Activated T-helper 1 cell treated with anti-CD3 and anti-CD28 coated beads, Interleukin-12 subunit alpha, Interleukin-12 subunit beta, Interleukin-2, Interleukin-4 antibody, amounts not matched to agents 30 ng/mL and 10 ng/mL and 1 ng/mL, durations not matched to agents 14 hours and 24 hours and 36 hours (primary cell): ENCODE measurements around the gene CLDN16. TPM values are rescaled to one million over a fixed set of nuclear protein-coding genes. Genes with fewer than 3 reads are reported as not detected.

Experiments used
- DNase-seq: peaks from one replicate; pipeline ENCODE4 v3.0.0; 2021; ENCODE audit warnings: low spot score
- H3K27ac Mint-ChIP-seq: one replicate; pipeline ENCODE4 v1.8.0; 2021; ENCODE audit warnings: mild to moderate bottlenecking, mixed read lengths
- H3K27me3 Mint-ChIP-seq: one replicate; pipeline ENCODE4 v1.8.0; 2022; ENCODE audit warnings: mild to moderate bottlenecking, moderate library complexity, mixed read lengths; ENCODE audit not compliant: insufficient read depth
- H3K36me3 Mint-ChIP-seq: one replicate; pipeline ENCODE4 v1.8.0; 2021; ENCODE audit warnings: low read depth, mixed read lengths
- H3K4me1 Mint-ChIP-seq: one replicate; pipeline ENCODE4 v1.8.0; 2021; ENCODE audit warnings: low read depth, mixed read lengths
- H3K4me3 Mint-ChIP-seq: one replicate; pipeline ENCODE4 v1.8.0; 2021; ENCODE audit warnings: mild to moderate bottlenecking, moderate library complexity, mixed read lengths
- H3K9me3 Mint-ChIP-seq: one replicate; pipeline ENCODE4 v1.8.0; 2021; ENCODE audit warnings: mixed read lengths
- intact Hi-C: fragments of 100-400 bp; cut with micrococcal nuclease; formaldehyde crosslinking; loops from one replicate; pipeline ENCODE4 v1.15.1; 2024
- total RNA-seq: library from RNA; stranded (reverse); gene quantifications from 2 replicates; pipeline ENCODE4 v1.2.3, GENCODE V29; 2022

The CLDN16 gene
- total RNA-seq, 1 donor from 2014 or later, result not detected

DNA sequence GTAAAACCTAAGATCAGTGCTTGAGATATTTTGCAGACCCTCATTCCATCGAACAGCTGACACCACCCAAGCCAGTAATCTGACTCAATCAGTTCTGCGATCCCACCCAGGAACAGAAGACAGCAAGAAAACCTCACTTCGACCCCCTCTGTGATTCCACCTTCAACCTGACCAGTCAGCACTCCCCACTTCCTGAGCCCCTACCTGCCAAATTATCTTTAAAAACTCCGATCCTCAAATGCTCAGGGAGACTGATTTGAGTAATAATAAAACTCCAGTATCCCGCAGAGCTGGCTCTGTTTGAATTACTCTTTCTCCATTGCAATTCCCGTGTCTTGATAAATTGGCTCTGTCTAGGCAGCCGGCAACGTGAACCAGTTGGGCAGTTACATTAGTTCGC, 25.7 kb upstream of the CLDN16 start:
- no peaks in the 10 kb centered on the region for H3K9me3 Mint-ChIP-seq
- no peak for DNase-seq
- peaks cover 4% of the 10 kb centered on the region for H3K27me3 Mint-ChIP-seq
- no peaks in the 10 kb centered on the region for H3K36me3 Mint-ChIP-seq
- intact Hi-C loops, result no loop called here
- no peaks in the 10 kb centered on the region for H3K4me1 Mint-ChIP-seq
- H3K4me3 Mint-ChIP-seq, result no peak overlapping the region
- no peak overlapping the region for H3K27ac Mint-ChIP-seq

DNA sequence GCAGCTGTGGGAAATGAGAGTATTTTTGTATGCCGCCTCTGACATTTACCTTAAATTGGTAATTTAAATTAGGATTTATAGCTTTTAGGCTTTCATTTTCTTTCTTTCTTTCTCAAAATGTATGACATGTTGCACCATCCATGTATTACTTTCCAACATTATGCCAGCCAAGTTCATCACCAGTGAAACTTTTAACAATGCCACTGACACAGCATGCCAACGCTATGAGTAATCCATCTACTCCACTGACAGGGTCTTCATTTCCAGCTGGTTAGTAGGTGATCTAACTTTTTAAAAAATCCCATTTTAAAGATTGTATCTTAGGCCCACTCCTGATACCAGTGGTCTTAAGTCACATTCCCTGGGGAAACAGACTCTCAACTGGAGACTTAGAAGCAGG, 21.8 kb upstream of the CLDN16 start:
- DNase-seq, result no peak
- Mint-ChIP-seq H3K27ac (no peak overlapping the region), H3K36me3 (no peaks in the 10 kb centered on the region), H3K9me3 (no peaks in the 10 kb centered on the region), H3K4me1 (no peaks in the 10 kb centered on the region), H3K4me3 (no peak overlapping the region), H3K27me3 (peaks cover 2% of the 10 kb centered on the region)
- intact Hi-C loops, result no loop called here

DNA sequence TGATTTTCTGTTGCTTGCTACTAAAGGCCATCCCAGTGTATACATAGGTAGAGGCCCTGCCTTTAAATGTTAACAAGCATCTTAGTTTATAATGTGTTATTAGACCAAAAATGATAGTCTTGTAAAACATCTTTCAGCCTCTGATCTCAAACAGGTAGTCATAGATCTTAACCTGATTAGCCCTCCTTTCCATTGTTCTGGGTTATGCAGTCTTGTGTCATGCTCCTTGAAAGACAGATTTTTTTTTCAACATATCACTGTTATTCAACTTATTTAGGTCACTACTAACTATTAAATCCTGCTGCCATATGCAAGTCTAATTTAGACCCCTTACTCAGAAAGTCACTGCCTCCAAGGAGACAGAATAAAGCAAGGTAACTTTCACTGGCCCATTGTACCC, 19.1 kb upstream of the CLDN16 start:
- Mint-ChIP-seq H3K27ac (no peak overlapping the region), H3K27me3 (peaks cover 4% of the 10 kb centered on the region), H3K4me3 (no peak overlapping the region), H3K4me1 (no peaks in the 10 kb centered on the region), H3K36me3 (no peaks in the 10 kb centered on the region), H3K9me3 (no peaks in the 10 kb centered on the region)
- DNase-seq, result no peak
- intact Hi-C loops, result no loop called here

DNA sequence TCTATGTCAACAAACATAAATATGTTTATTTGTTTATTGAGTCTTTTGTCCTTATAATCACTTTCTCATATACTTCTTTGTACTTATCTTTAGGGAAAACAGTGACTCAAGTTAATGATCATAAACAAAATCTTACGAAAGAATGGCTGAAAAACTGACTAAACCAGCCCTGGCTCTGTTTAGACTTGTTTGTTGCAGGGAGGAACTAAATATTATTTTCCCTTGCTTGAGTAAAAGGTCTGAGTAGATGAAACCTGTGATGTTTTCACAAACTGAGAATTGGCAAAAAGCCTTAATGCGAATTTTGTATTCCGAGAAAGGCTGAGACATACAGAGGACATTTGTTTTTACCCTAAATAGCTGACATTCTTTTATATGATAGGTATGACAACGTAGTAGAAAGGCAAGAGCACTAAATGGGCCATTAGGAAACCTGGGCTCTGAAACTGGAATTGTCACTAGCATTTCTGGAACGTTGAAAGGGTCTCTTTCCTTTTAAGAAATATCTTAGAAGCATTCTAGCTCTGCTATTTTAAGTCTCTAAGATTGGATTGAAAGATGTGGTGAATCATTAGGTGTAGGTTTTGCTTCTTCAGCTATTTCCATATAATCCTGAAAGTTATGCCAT, 18.2 kb upstream of the CLDN16 start:
- no peak for DNase-seq
- H3K9me3 Mint-ChIP-seq, result no peaks in the 10 kb centered on the region
- H3K36me3 Mint-ChIP-seq, result no peaks in the 10 kb centered on the region
- H3K4me3 Mint-ChIP-seq, result no peak overlapping the region
- intact Hi-C loops, result no loop called here
- peaks cover 4% of the 10 kb centered on the region for H3K27me3 Mint-ChIP-seq
- H3K27ac Mint-ChIP-seq, result no peak overlapping the region
- H3K4me1 Mint-ChIP-seq, result no peaks in the 10 kb centered on the region

DNA sequence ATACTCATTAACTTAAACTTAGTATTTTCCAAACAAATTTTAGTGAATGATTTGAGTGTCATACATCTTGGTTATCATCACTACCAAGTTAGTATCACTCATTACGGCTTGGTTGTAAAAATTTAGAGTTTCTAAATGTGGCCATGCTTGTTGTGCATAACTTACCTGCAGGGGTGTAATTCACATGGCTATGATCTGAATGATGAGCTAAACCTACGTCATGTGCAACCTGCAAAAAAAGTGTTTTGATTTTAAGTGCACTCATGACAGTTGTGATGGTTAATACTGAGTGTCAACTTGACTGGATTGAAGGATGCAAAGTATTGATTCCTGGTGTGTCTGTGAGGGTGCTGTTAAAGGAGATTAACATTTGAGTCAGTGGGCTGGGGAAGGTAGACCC, 17.6 kb upstream of the CLDN16 start:
- H3K27ac Mint-ChIP-seq, result no peak overlapping the region
- peaks cover 4% of the 10 kb centered on the region for H3K27me3 Mint-ChIP-seq
- H3K4me1 Mint-ChIP-seq, result no peaks in the 10 kb centered on the region
- intact Hi-C loops, result no loop called here
- H3K36me3 Mint-ChIP-seq, result no peaks in the 10 kb centered on the region
- no peaks in the 10 kb centered on the region for H3K9me3 Mint-ChIP-seq
- no peak for DNase-seq
- H3K4me3 Mint-ChIP-seq, result no peak overlapping the region

DNA sequence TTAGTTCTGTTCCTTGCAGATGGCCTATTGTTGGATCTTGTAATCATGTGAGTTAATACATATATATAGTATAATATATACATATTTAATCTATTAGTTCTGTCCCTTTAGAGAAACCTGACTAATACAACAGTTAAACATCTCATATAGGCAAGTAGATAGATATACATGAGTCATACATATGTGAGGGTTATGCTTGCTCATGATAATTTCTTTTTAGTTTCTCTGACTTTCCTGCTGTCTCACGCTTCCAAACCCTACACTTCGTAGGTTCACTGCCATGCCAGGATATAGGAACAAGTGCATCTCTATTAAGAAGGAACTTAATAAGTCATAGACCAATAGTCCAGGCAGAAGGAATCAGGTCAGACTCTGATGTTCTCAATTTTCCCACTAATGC, 16.8 kb upstream of the CLDN16 start:
- H3K9me3 Mint-ChIP-seq, result no peaks in the 10 kb centered on the region
- no peak for DNase-seq
- no peak overlapping the region for H3K27ac Mint-ChIP-seq
- H3K36me3 Mint-ChIP-seq, result no peaks in the 10 kb centered on the region
- H3K4me3 Mint-ChIP-seq, result no peak overlapping the region
- intact Hi-C loops, result no loop called here
- peaks cover 10% of the 10 kb centered on the region for H3K27me3 Mint-ChIP-seq
- H3K4me1 Mint-ChIP-seq, result no peaks in the 10 kb centered on the region

DNA sequence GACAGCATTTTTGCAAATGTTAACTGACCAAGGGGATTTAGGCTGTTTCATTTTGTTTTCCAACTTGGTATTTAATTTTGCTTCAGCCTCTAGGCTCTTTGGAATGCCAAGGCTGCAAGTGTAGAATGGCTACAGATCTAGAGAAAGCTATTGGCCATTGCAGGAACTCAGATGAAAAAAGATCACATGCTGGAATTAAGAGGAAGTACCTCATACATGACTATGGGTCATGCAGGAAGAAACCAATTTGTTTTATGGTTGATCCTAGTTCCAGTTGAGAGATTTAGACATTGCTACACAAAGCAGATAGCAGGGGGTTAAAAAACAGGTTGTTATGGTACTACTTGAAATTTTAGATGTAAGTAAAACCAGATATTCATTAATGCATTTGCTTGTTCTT, 12.7 kb upstream of the CLDN16 start:
- Mint-ChIP-seq H3K36me3 (no peaks in the 10 kb centered on the region), H3K9me3 (no peaks in the 10 kb centered on the region), H3K27ac (no peak overlapping the region), H3K4me1 (no peaks in the 10 kb centered on the region), H3K4me3 (no peak overlapping the region), H3K27me3 (peaks cover 10% of the 10 kb centered on the region)
- intact Hi-C loops, result no loop called here
- DNase-seq, result no peak

DNA sequence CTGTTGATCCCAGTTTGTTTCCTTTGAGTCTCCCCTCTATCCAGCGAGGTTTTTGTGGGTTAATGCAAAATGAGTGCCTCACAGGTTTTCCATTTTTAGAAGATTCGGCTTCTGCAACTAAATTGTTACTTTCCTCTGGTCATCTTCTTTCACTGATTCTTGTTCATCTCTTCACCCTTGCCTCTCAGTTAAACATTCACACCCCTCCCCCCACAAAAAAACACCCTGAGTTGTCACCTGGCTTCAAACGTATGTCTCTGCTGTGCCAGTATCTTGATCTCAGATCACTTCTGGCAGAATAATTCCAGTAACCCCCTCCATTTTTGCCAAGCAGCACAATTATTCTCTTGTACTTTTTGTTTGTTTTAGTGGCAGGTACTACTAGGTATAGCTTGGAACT, 12.3 kb upstream of the CLDN16 start:
- no peak for DNase-seq
- Mint-ChIP-seq H3K27me3 (peaks cover 10% of the 10 kb centered on the region), H3K27ac (no peak overlapping the region), H3K4me3 (no peak overlapping the region), H3K4me1 (no peaks in the 10 kb centered on the region), H3K36me3 (no peaks in the 10 kb centered on the region), H3K9me3 (no peaks in the 10 kb centered on the region)
- intact Hi-C loops, result no loop called here

DNA sequence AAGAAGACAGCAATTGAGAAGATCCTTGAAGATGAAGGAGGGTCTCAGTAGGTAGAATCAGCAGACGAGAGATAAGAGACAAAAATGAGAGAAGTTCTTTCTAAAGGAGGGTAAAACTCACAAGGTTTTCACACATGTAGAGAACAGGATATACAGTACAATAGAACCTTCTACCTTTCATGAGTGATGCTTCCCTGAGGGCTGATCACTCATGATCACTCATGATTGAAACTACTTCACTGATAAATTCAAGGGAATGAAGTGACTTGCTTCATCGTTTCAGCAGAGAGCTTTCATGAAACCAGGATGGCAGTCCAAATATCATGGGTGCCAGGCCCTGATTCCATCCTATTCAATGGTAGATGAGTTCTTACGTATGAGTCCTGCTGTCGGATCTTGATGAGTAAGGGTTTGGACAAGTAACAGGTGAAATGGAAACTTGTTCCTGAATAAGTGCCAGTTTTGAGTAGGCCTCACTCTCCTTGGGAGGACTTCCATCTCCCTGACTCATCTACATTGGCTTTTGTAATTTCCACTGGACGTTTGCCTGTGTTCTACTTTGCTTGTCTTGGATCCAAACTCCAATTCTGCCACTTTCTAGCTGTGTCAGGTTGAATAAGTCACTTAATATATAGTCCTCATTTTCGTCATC, 9.6 kb upstream of the CLDN16 start:
- Mint-ChIP-seq H3K27ac (no peak overlapping the region), H3K9me3 (no peaks in the 10 kb centered on the region), H3K4me1 (no peaks in the 10 kb centered on the region), H3K27me3 (peaks cover 6% of the 10 kb centered on the region), H3K4me3 (no peak overlapping the region), H3K36me3 (no peaks in the 10 kb centered on the region)
- intact Hi-C loops, result no loop called here
- DNase-seq, result no peak

DNA sequence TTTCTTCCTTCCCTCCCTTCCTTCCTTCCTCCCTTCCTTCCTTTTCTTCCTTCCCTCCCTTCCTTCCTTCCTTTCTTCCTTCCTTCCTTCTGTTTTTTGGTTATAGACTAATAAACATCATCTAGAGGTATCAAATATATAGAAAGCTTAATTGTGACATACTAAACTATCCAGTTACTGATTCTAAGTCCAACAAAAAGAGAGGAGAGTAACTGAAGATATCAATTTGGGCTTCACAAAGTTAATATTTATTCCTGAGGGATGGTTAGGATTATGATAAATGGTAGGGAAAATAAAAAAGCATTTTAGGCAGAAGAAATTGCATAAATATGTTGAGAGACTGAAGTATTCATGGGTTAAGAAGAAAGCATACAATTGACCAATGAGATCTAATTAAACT, 7.8 kb upstream of the CLDN16 start:
- Mint-ChIP-seq H3K27me3 (peaks cover 6% of the 10 kb centered on the region), H3K36me3 (no peaks in the 10 kb centered on the region), H3K27ac (no peak overlapping the region), H3K4me3 (no peak overlapping the region), H3K4me1 (no peaks in the 10 kb centered on the region), H3K9me3 (no peaks in the 10 kb centered on the region)
- DNase-seq, result no peak
- intact Hi-C loops, result loop anchor here (5.0 kb wide), 1 partner anchor 317 kb away; no protein-coding TSS in a partner anchor

DNA sequence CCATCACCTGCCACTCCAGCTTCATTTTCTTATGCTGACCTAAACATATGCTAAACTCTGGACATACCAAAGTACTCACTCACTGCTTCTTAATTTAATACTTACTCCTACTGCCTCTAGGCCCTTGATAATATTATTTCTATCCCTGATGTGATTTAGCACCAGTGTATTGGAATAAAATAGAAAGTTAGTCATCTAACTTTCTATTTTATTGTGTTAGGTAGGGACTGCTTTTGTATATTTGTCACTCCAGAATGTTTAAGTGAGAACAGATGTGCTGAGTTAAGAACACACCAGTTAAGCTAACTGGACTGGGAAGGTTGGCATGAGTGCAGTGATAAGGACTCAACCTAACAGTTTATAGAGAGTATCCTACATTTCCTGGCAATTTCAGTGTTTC, 6.5 kb upstream of the CLDN16 start:
- no peak overlapping the region for H3K27ac Mint-ChIP-seq
- no peaks in the 10 kb centered on the region for H3K4me1 Mint-ChIP-seq
- H3K27me3 Mint-ChIP-seq, result no peaks in the 10 kb centered on the region
- DNase-seq, result no peak
- no peak overlapping the region for H3K4me3 Mint-ChIP-seq
- no peaks in the 10 kb centered on the region for H3K36me3 Mint-ChIP-seq
- H3K9me3 Mint-ChIP-seq, result no peaks in the 10 kb centered on the region
- intact Hi-C loops, result loop anchor here (5.0 kb wide), 1 partner anchor 316 kb away; no protein-coding TSS in a partner anchor

DNA sequence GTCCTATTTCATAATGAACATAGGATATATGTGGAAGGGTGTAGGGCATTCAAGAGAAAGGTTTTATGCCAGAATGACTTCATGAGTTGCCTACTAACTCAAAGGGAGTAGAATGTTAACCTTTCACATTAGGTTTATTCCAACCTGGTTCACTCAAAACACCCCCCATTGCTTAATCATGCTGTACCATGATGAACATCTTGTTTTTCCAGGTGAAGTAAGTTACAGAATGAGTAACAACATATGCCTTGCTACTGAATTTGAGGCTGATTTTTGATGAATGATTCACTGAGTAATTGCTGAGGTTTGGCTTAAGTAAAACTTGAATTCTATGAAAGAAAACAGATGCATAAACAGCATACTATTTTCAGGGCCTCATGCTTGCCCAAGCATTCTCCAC, 5.9 kb upstream of the CLDN16 start:
- H3K36me3 Mint-ChIP-seq, result no peaks in the 10 kb centered on the region
- no peaks in the 10 kb centered on the region for H3K4me1 Mint-ChIP-seq
- intact Hi-C loops, result loop anchor here (5.0 kb wide), 1 partner anchor 315 kb away; no protein-coding TSS in a partner anchor
- no peak overlapping the region for H3K4me3 Mint-ChIP-seq
- no peak for DNase-seq
- no peaks in the 10 kb centered on the region for H3K9me3 Mint-ChIP-seq
- H3K27ac Mint-ChIP-seq, result no peak overlapping the region
- no peaks in the 10 kb centered on the region for H3K27me3 Mint-ChIP-seq

DNA sequence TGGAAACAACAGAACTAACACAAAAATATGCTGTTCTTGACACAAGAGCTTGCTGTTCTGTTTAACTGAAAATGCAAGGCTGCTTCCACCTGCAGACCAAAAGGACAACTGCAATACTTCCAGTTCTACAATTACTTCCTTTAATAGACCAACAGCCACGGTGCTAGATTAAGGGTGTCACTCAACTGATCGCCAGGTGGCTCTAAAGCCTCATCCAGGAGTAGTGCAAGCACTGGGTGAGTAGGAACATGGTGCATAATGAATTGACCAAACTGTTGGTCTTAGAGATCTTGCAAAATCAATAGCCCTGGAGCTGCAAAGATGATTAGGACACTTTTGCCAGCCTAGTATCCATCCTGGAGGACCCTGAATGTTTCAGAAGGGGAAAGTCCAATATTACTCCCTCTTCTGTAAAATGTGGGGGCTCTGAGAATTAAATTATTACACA, 3.6 kb upstream of the CLDN16 start:
- Mint-ChIP-seq H3K9me3 (no peaks in the 10 kb centered on the region), H3K27me3 (no peaks in the 10 kb centered on the region), H3K4me3 (no peak overlapping the region), H3K27ac (no peak overlapping the region), H3K4me1 (no peaks in the 10 kb centered on the region), H3K36me3 (no peaks in the 10 kb centered on the region)
- intact Hi-C loops, result loop anchor here (5.0 kb wide), 1 partner anchor 313 kb away; no protein-coding TSS in a partner anchor
- DNase-seq, result no peak
